ENCODE data around the gene SGCA.

The SGCA gene

GRCh38 chr17:50174444-50174843, 8.6 kb downstream of the SGCA start:
- Histone ChIP-seq H3K27me3 (ENCODE audit: control insufficient read depth in 1 of 2, insufficient read depth in 2 of 2, low read length in 2 of 2) (no peaks in the 10 kb centered on the region), H3K27ac (ENCODE audit: low read depth, low read length) (no peak overlapping the region), H3K4me1 (ENCODE audit: control insufficient read depth in 1 of 2, insufficient read depth in 2 of 2, low read length in 2 of 2) (peaks cover 24 to 27% of the 10 kb centered on the region in 2 donors), H3K9me3 (ENCODE audit: control insufficient read depth in 1 of 2, low read length in 2 of 2) (no peaks in the 10 kb centered on the region), H3K36me3 (ENCODE audit: control insufficient read depth in 1 of 2, insufficient read depth in 2 of 2, low read length in 2 of 2) (no peaks in the 10 kb centered on the region), H3K9ac (ENCODE audit: low read depth in 1 of 2, low read length in 2 of 2) (no peak overlapping the region), H3K4me3 (ENCODE audit: low read depth in 1 of 2, low read length in 2 of 2) (no peak overlapping the region)

- Histone ChIP-seq H3K27ac (ENCODE audit: low read depth, low read length) (no peak overlapping the region), H3K4me1 (ENCODE audit: control insufficient read depth in 1 of 2, insufficient read depth in 2 of 2, low read length in 2 of 2) (peaks cover 24 to 27% of the 10 kb centered on the region in 2 donors), H3K9ac (ENCODE audit: low read depth in 1 of 2, low read length in 2 of 2) (no peak overlapping the region)
Observed at GRCh38 chr17:50175035-50175807, 9.4 kb downstream of the SGCA start.

GRCh38 chr17:50176559-50177357, 11.0 kb downstream of the SGCA start:
- Histone ChIP-seq H3K27ac (ENCODE audit: low read depth, low read length) (no peak overlapping the region), H3K27me3 (ENCODE audit: control insufficient read depth in 1 of 2, insufficient read depth in 2 of 2, low read length in 2 of 2) (no peaks in the 10 kb centered on the region), H3K9me3 (ENCODE audit: control insufficient read depth in 1 of 2, low read length in 2 of 2) (no peaks in the 10 kb centered on the region), H3K9ac (ENCODE audit: low read depth in 1 of 2, low read length in 2 of 2) (no peak overlapping the region), H3K4me1 (ENCODE audit: control insufficient read depth in 1 of 2, insufficient read depth in 2 of 2, low read length in 2 of 2) (peaks cover 24 to 27% of the 10 kb centered on the region in 2 donors), H3K4me3 (ENCODE audit: low read depth in 1 of 2, low read length in 2 of 2) (no peak overlapping the region), H3K36me3 (ENCODE audit: control insufficient read depth in 1 of 2, insufficient read depth in 2 of 2, low read length in 2 of 2) (no peaks in the 10 kb centered on the region)

More at GRCh38 chr17:50175035-50175807, 9.4 kb downstream of the SGCA start:
- H3K9me3 ChIP-seq (ENCODE audit: control insufficient read depth in 1 of 2, low read length in 2 of 2): no peaks in the 10 kb centered on the region
- H3K4me3 ChIP-seq (ENCODE audit: low read depth in 1 of 2, low read length in 2 of 2): no peak overlapping the region
- H3K27me3 ChIP-seq (ENCODE audit: control insufficient read depth in 1 of 2, insufficient read depth in 2 of 2, low read length in 2 of 2): no peaks in the 10 kb centered on the region
- no peaks in the 10 kb centered on the region for H3K36me3 ChIP-seq (ENCODE audit: control insufficient read depth in 1 of 2, insufficient read depth in 2 of 2, low read length in 2 of 2)

- Histone ChIP-seq H3K27me3 (ENCODE audit: control insufficient read depth in 1 of 2, insufficient read depth in 2 of 2, low read length in 2 of 2) (no peaks in the 10 kb centered on the region), H3K9me3 (ENCODE audit: control insufficient read depth in 1 of 2, low read length in 2 of 2) (no peaks in the 10 kb centered on the region), H3K4me3 (ENCODE audit: low read depth in 1 of 2, low read length in 2 of 2) (no peak overlapping the region), H3K4me1 (ENCODE audit: control insufficient read depth in 1 of 2, insufficient read depth in 2 of 2, low read length in 2 of 2) (peaks cover 24 to 27% of the 10 kb centered on the region in 2 donors), H3K9ac (ENCODE audit: low read depth in 1 of 2, low read length in 2 of 2) (no peak overlapping the region), H3K27ac (ENCODE audit: low read depth, low read length) (peak overlapping the region; percentile 30), H3K36me3 (ENCODE audit: control insufficient read depth in 1 of 2, insufficient read depth in 2 of 2, low read length in 2 of 2) (no peaks in the 10 kb centered on the region)
Observed at GRCh38 chr17:50177476-50177875, 11.7 kb downstream of the SGCA start.

GRCh38 chr17:50177983-50178834, 12.4 kb downstream of the SGCA start:
- no peaks in the 10 kb centered on the region for H3K36me3 ChIP-seq (ENCODE audit: control insufficient read depth in 1 of 2, insufficient read depth in 2 of 2, low read length in 2 of 2)
- H3K9ac ChIP-seq (ENCODE audit: low read depth in 1 of 2, low read length in 2 of 2): no peak overlapping the region
- H3K27me3 ChIP-seq (ENCODE audit: control insufficient read depth in 1 of 2, insufficient read depth in 2 of 2, low read length in 2 of 2): no peaks in the 10 kb centered on the region
- H3K9me3 ChIP-seq (ENCODE audit: control insufficient read depth in 1 of 2, low read length in 2 of 2): no peaks in the 10 kb centered on the region
- H3K4me3 ChIP-seq (ENCODE audit: low read depth in 1 of 2, low read length in 2 of 2): peak overlapping the region; percentile 27 to 32
- peaks cover 24 to 28% of the 10 kb centered on the region in 2 donors for H3K4me1 ChIP-seq (ENCODE audit: control insufficient read depth in 1 of 2, insufficient read depth in 2 of 2, low read length in 2 of 2)
- H3K27ac ChIP-seq (ENCODE audit: low read depth, low read length): peak overlapping the region; percentile 30

- no peak overlapping the region for H3K9ac ChIP-seq (ENCODE audit: low read depth in 1 of 2, low read length in 2 of 2)
- no peaks in the 10 kb centered on the region for H3K9me3 ChIP-seq (ENCODE audit: control insufficient read depth in 1 of 2, low read length in 2 of 2)
- H3K27ac ChIP-seq (ENCODE audit: low read depth, low read length): no peak overlapping the region
- H3K4me3 ChIP-seq (ENCODE audit: low read depth in 1 of 2, low read length in 2 of 2): no peak overlapping the region
- H3K36me3 ChIP-seq (ENCODE audit: control insufficient read depth in 1 of 2, insufficient read depth in 2 of 2, low read length in 2 of 2): no peaks in the 10 kb centered on the region
- peaks cover 38% of the 10 kb centered on the region in 2 donors for H3K4me1 ChIP-seq (ENCODE audit: control insufficient read depth in 1 of 2, insufficient read depth in 2 of 2, low read length in 2 of 2)
- H3K27me3 ChIP-seq (ENCODE audit: control insufficient read depth in 1 of 2, insufficient read depth in 2 of 2, low read length in 2 of 2): no peaks in the 10 kb centered on the region
Observed at GRCh38 chr17:50180111-50180510, 14.3 kb downstream of the SGCA start.

GRCh38 chr17:50180620-50181019, 14.8 kb downstream of the SGCA start:
- Histone ChIP-seq H3K27me3 (ENCODE audit: control insufficient read depth in 1 of 2, insufficient read depth in 2 of 2, low read length in 2 of 2) (no peaks in the 10 kb centered on the region), H3K9ac (ENCODE audit: low read depth in 1 of 2, low read length in 2 of 2) (no peak overlapping the region), H3K4me1 (ENCODE audit: control insufficient read depth in 1 of 2, insufficient read depth in 2 of 2, low read length in 2 of 2) (peaks cover 33 to 35% of the 10 kb centered on the region in 2 donors), H3K4me3 (ENCODE audit: low read depth in 1 of 2, low read length in 2 of 2) (no peak overlapping the region), H3K36me3 (ENCODE audit: control insufficient read depth in 1 of 2, insufficient read depth in 2 of 2, low read length in 2 of 2) (no peaks in the 10 kb centered on the region), H3K27ac (ENCODE audit: low read depth, low read length) (no peak overlapping the region), H3K9me3 (ENCODE audit: control insufficient read depth in 1 of 2, low read length in 2 of 2) (no peaks in the 10 kb centered on the region)

- no peak overlapping the region for H3K9ac ChIP-seq (ENCODE audit: low read depth in 1 of 2, low read length in 2 of 2)
- H3K4me1 ChIP-seq (ENCODE audit: control insufficient read depth in 1 of 2, insufficient read depth in 2 of 2, low read length in 2 of 2): peaks cover 28 to 30% of the 10 kb centered on the region in 2 donors
- H3K27ac ChIP-seq (ENCODE audit: low read depth, low read length): no peak overlapping the region
- no peaks in the 10 kb centered on the region for H3K36me3 ChIP-seq (ENCODE audit: control insufficient read depth in 1 of 2, insufficient read depth in 2 of 2, low read length in 2 of 2)
- no peaks in the 10 kb centered on the region for H3K27me3 ChIP-seq (ENCODE audit: control insufficient read depth in 1 of 2, insufficient read depth in 2 of 2, low read length in 2 of 2)
- no peak overlapping the region for H3K4me3 ChIP-seq (ENCODE audit: low read depth in 1 of 2, low read length in 2 of 2)
- no peaks in the 10 kb centered on the region for H3K9me3 ChIP-seq (ENCODE audit: control insufficient read depth in 1 of 2, low read length in 2 of 2)
Observed at GRCh38 chr17:50181144-50181543, 15.3 kb downstream of the SGCA start.

GRCh38 chr17:50181591-50182560, 16.1 kb downstream of the SGCA start:
- H3K9ac ChIP-seq (ENCODE audit: low read depth in 1 of 2, low read length in 2 of 2): no peak overlapping the region
- no peak overlapping the region for H3K27ac ChIP-seq (ENCODE audit: low read depth, low read length)
- H3K4me1 ChIP-seq (ENCODE audit: control insufficient read depth in 1 of 2, insufficient read depth in 2 of 2, low read length in 2 of 2): peaks cover 26 to 30% of the 10 kb centered on the region in 2 donors
- H3K27me3 ChIP-seq (ENCODE audit: control insufficient read depth in 1 of 2, insufficient read depth in 2 of 2, low read length in 2 of 2): no peaks in the 10 kb centered on the region
- no peak overlapping the region for H3K4me3 ChIP-seq (ENCODE audit: low read depth in 1 of 2, low read length in 2 of 2)
- H3K9me3 ChIP-seq (ENCODE audit: control insufficient read depth in 1 of 2, low read length in 2 of 2): no peaks in the 10 kb centered on the region
- no peaks in the 10 kb centered on the region for H3K36me3 ChIP-seq (ENCODE audit: control insufficient read depth in 1 of 2, insufficient read depth in 2 of 2, low read length in 2 of 2)

All from duodenal mucosa (tissue), 2 donors.